GOT3 (cell line): Measurements from ENCODE around the gene SPTLC2.

Source experiments
- DNase-seq: peaks from one replicate; lab custom pipeline; 2025; ENCODE audit warnings: mixed read lengths; lab: John Stamatoyannopoulos, UW

The SPTLC2 gene

DNA sequence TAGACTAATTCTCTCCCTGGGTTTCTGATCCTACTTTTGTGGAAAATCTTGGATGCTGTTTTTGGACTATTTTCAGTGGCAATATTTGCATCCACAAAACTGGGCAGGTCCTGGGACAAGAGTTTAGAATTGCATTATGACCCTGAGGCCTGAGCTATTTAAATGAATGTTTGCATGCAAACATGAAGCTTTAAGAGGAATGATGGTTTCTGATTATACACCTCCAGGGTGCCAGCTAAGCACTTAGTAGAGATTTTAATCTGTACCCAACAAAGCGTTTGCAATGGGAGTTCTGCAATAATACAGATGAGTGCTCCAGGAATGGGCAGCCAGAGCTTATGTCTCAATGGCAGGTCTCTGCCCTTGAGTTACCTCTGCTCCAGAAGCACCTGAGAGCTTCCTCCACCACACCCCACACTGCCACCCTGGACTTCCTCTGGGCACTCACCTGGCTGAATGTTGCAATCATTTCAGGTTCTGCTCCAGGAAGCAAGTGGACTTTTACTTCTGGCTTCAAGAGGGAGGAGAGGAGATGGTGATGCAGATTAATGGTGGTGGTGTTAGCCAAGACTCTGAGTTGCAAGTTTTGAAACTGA is 6.0 kb upstream of the SPTLC2 start:
- no peak for DNase-seq

DNA sequence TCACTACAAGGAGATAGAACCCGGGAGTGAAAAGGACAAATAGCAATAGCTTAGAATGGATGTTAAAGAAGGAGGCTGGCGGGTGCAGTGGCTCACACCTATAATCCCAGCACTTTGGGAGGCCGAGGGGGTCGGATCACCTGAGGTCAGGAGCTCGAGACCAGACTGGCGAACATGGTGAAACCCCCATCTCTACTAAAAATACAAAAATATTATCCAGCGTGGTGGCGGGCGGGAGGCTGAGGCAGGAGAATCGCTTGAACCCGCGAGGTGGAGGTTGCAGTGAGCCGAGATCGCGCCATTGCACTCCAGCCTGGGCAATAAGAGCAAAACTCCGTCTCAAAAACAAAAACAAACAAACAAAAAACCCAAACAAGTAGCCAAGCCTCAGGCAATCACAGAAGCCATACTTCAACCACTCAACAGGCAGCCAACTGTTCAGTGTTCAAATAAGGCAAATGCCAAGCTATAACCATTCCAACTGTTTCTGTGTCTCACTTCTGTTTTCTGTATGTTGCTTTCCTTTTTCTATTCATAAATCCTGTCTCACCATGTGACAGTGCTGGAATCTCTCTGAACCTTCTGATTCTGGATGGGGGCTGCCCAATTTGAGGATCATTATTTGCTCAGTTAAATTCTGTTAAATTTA is 3.9 kb upstream of the SPTLC2 start:
- DNase-seq, result no peak

DNA sequence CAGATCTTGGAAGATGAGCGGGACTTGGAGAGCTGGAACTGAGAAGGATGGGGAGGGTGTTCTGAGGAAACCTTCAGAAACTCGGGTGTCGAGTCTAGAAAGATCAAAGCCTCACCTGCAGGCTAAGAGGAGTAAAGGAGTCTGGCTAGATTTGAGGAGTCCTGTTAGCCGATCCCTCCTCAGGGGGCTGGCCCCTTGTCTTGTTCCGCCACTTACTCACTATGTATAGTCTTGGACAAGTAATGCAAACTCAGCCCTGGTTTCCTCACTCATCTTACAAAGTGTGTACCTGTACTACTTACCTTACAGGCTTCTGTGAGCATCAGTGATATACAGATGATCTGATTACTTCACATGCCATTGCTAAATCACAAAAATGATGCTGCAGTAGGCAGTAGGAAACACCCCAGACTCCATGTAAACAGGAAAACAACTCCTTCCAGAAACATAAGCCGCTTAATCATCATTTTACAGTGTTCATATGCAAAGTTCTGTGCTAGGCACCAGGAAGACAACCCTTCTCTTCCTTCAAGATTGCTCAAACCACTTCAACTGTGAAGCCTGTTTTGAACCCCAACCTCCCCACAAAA is 2.0 kb upstream of the SPTLC2 start:
- no peak for DNase-seq

DNA sequence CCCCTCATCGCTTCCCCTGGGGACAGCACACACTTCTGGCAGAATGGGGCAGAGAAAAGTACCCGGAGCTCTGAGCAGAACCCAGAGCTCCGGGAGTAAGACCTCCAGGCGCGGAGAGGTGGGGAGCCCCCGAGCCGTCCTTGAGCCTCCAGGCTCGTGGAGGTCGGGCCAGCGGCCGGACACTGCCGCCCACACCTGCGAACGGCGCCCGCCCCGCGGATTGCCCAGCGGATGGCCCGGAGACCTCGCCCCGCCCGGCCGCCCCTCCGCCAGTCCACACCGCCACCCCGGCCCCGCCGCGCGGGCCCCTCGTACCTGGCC is 344 bp downstream of the SPTLC2 start:
- no peak for DNase-seq

DNA sequence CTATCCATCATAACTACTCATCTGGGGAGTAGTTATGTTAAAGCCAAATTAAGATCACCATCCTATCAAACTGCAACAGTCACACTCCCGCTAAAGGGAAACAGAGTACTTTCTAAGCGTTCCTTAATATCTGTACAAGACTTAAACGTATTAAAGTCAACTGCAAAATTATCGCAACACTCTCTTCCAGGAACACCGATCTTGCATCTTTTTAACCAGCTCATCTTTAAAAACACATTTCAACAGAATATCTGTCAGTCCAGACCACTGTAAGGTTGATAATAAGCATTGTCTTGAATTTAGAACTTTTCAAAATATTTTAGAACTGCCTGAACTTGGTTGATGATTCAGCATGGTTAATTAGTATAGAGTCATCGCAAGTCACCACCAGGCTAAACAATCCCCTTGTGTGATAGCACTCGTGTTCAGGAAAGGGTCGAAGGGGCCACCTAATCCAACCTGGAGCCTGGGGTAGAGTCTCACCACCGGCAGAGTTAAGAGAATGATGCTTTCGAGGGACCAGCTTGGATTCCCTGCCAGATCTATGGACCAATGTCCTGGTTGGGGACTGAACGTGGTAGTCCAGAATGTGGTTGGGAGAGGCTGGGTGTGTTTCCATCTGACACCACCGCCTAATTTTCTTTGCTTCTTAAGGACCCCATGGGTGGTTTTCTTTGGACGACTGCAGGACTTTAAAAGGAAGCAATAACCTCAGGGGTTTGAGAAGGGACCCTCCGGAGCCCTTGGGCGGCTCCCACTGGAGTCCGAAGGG is 890 bp downstream of the SPTLC2 start:
- no peak for DNase-seq

DNA sequence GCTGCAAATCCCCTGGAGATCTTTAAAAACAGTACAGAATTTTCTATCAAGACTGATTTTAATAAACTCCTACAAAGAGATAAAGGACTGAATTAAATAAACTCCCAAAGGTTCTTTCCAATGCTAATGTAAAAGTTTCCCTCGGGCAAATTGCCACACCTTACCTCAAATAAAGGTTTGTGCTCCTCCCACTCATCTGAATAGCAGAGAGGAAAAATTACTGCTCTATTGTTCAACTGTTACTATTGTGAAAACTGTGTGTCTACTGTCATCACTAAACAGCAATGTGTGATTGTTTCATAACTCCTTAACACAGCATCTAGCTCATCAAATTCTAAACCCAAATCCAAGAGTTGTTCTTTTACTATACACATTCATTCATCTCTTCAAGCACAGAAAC is 3.2 kb downstream of the SPTLC2 start:
- DNase-seq, result no peak

DNA sequence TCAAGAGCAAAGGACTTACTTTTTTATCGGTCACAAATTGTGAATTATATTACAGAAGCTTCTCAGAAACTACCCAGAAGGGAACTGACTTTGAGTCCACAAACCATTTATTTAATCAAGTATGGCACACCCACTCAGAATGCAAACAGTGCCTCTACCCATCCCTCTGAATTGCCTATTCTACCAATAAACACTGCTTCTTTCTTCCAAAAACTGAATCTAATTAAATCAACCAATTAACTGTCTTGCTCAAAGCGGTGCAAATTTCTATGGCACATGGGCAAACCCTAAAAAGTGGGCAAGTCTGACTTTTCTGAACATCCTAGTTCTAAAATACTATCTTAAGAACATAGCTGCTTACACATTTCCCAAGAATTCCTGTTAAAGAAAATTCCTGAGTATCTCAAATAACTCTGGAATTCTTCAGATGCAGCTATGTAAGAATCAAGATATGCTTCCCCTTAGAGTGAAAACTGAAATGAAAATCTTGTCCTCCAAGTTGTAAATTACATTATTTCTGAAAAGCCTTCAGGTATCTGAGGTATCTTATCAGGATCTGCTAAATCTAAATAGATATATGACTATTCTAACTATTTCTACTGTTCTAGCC is 4.3 kb downstream of the SPTLC2 start:
- no peak for DNase-seq

DNA sequence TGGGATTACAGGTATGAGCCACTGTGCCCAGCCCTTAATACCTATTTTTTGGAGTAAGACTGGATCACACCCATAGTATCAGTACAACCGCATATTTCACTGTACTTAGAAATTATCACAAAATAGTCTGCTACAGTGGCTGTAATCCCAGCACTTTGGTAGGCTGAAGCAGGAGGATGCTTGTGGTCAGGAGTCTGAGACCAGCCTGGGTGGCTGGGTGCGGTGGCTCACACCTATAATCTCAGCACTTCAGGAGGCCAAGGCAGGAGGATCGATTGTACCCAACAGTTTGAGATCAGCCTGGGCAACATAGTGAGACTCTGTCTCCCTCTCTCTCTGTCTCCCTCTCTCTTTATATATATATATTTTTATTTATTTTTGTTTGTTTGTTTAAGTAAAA is 5.9 kb downstream of the SPTLC2 start:
- DNase-seq, result no peak

DNA sequence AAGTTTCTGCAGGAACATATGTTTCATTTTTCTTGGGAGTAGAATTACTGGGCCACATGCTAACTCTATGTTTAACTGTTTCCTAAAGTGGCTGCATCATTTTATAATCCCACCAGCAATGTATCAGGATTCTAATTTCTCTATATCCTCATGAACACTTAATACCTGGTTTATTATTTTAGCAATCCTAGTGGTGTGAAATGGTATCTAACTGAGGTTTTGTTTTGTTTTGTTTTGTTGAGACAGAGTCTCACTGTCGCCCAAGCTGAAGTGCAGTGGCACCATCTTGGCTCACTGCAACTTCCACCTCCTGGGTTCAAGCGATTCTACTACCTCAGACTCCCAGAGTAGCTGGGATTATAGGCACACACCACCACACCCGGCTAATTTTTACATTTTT is 6.5 kb downstream of the SPTLC2 start:
- DNase-seq, result no peak

DNA sequence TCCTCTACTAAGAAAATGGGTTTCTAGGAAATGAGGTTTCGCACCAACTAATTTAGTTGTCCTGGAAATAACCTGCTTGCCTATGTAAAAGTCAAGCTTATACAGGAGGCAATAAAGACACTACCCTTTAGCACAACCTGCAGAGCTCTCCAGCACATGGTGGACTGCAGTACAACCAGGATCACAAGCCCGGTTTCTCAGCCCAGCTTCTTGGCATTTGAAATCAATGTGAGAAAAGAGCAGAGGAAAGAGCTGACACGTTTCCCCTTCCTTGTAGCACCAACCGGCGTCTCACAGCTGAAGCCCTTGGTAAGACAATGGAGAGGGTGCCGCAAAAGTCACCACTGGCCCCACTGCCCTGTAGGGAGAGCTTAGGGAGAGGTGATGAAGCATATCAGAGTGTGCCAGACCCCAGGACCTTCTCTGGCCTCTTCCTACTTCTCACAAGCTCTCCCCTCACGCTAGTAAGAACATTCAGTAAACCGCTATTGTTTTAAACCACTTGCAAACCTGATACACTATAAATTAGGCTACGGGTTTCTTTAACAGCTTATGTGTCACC is 8.6 kb downstream of the SPTLC2 start:
- no peak for DNase-seq

DNA sequence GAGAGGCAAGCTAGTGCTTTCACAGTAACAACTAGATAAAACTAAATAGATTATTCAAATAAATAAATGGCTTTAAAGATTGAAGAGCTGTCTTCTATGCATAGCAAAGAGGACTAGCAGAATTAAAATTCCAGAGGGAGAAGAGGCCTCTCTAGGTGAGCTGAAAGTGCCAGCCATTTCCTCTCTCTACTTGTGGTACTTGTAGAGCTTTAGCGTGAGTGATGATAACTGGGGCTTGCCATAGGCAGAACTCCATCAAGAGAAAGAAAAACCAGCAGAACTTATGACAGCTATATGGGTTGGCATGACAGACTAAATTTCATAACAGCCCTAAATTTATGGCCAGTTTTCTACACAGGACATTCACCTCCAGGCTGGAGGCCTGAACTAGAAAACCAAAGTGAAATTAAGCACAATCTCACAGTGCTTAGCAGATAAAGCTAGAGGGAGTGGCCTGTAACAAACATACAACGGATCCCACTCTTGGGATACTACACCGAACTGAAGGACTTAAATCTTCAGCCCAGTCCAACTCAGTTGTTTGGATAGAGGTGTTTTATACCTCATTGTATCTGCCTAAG is 11.0 kb downstream of the SPTLC2 start:
- no peak for DNase-seq

DNA sequence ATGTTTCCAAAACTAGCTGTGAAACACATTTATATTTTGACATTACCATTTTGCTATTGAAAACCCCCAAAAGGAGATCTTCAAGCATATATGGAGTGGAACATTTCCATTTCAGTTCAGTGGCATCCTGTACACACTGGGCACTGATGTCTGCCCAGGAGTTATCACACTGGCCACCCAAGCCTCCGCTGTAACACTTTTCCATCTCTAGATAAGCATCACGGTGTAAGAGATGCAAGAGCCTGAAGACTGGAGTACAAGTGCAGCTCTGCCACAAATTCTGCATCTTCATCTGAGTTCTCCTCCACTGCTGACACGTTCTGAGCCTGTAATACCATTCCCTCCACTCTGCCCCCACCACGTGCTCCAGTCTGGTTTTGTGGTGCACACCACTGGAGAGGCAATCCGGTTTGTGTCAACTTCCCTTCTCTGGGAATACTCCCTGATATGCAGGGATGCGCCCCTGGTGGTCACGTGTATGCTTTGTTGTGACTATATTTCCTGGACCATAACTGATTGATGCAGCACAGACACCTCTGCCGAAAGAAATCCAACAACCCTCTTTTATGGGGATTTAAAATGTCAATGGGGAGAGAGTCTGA is 12.7 kb downstream of the SPTLC2 start:
- no peak for DNase-seq

DNA sequence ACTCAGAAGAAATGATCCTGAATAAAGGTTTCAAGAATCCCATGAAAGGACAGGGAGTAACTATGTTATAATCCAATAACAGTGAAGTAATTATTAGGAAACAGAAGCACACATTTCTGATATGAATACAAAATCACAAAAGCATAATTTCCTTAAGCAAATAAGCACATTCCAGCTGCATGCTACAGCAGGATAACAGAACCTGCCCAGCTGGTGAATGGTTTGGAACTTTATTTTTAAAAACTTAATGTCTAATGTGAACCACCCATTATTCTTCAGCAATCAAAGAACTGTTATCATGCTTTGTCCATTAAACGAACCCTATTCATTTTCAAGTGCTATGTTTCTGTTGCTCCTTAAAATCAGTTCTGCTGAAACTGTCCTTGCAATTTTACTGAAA is 13.4 kb downstream of the SPTLC2 start:
- no peak for DNase-seq

DNA sequence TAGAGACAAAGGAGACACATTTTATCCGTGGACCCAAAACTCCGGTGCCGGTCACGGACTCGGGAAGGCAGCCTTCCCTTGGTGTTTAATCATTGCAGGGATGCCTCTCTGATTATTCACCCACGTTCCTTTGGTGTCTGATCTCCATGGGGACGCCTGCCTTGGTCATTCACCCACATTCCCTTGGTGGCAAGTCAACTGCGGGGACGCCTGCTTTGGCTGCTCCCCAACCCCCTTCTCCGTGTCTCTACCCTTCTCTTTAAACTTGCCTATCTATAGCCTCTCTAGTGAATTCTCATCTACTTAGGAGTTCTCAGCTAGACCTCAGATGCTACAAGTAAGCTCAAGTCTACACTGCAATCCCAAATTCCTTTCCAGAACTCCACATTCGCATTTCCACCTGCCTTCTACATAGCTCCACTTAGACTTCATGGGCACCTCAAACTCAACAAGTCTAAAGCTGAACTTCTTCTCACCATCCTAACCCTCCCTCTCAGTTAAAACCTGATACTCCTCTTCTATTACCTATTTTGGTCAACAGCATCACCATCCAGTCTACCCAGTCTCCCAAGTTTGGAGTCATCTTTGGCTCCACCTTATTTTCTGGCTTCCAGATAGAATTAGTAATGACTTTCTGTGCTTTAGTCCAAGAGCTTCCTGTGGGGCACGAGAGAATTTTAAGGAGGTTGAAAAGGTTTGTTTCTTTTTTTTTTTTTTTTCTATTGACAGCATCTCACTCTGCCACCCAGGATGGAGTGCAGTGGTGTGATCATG is 14.4 kb downstream of the SPTLC2 start:
- no peak for DNase-seq

DNA sequence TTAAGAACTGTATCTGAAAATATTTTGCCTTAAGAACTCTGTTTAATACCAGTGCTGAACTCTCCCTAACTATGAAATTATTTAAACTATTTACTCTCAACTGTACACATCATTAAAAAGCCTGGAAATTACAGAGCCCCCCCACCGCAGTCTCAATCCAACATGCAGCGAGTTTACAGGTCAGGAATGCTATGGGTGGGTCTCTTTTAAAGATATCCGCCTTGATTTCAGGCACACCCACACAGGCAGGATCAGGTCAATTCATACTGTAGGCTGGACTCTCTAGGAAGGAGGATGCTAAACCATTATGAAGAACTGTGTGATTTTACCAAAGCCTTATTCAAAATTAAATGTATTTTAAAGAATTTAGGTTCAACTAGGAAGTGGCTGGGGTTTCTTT is 16.5 kb downstream of the SPTLC2 start:
- DNase-seq, result no peak

DNA sequence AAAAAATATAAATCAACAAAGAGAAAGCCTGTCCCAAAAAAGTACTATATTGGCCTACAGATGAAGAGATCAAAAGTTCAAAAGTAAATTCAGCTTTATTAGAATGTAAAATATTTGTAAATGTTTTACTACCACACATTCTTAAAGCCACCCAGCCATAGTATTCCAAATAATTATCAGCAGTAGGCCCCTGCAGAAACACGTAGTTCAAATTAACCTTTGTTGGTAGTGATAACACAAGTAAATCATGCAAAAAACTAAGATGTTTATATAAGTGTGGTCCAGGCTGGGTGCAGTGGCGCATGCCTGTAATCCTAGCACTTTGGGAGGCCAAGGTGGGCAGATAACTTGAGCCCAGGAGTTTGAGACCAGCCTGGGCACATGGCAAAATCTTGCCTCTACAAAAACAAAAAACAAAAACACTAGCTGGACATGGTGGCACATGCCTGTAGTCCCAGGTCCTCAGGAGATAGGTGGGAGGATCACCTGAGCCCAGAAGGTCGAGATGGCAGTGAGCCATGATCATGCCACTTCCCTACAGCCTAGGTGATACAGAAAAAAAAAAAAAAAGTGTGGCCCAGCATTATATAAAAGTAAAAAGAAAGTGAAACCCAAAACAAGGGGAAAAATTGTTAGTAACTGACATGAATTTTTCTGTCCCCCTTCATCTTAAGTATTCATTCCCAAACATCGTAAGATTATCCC is 17.9 kb downstream of the SPTLC2 start:
- no peak for DNase-seq

DNA sequence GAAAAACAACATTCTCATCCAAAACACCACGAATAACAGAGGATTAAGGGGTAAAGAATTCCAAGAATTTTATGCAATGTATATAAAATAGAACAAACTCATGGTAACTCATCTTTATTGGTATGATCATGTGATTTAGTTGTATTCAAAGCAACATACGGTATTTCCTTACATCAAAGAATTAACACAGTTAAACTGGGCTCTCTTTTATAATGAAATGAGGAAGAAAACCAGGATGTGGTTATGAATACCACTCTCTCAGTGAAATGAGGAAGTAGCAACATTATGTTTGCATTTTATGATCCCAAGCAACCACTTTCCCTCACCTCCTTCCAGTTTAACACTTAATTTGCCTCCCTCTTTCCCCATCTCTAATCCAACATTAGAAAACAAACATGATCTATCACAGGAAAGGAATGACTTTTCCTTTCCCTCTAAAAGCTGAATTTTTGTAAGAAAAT is 22.9 kb downstream of the SPTLC2 start:
- DNase-seq, result no peak

DNA sequence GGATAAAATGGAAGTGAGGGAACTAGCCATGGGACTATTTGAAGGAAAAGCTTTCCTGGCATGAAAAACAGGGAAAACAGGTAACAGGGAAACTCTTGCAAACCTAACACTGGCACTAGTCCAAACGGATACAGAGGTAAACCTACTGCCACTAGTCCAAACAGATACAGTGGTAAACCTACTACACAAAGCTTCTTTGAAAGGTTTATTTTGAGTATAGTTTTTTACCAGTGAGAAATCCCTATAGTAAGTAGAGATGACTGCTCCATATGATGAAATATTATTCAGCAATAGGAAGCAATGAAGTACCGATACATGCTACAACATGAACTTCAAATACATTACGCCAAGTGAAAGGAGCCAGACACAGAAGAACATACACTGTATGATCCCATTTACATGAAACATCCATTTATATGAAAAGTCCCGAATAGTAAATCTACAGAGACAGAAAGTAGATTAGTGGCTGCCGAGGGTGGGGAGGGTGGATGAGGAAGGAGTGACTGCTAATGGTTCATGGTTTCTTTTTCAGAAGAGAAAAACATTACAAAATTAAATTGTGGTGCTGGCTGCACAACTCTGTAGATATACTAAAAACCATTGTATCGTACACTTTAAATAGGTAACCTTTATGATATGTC is 25.5 kb downstream of the SPTLC2 start:
- no peak for DNase-seq

DNA sequence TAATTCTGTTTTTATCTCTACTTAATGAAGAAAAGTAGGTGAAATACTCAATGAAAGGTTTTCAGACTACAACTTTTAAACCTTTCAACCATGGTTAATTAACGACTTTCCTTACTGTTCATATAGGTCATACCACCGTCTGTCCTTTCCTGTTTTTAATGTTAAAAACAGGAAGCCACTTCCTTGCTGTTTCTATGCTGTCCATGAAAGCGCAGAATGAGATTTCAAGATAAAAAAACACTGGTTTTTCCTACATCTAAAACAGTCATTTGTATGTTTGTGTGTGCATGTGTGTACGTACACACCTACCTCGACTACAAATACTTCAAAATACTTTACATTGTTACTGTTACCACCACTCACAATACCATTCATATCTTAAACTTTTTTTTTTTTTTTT is 27.3 kb downstream of the SPTLC2 start:
- no peak for DNase-seq
